ENCODE results near the gene TKTL1.

TKTL1 gene

DNA sequence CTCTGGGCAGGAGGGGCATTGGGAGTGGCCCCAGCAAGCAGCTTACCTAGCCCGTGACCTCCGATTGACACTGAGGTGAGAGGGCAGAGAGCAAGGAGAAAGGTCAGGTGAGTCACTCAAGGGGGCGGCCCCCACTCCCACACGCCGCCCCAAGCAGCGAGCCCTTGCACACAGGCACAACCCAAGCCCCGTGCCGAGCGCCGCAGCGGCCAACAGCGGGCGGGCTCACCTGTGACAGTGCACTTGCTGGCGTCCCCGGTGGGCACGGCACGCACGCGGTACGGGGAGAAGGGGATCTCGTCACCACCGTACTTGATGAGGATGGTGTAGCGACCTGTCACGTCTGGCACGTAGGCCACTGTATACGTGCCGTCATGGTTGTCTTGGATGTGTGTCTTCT is 61.6 kb downstream of the TKTL1 start:
- TF ChIP-seq, protein P1, sequence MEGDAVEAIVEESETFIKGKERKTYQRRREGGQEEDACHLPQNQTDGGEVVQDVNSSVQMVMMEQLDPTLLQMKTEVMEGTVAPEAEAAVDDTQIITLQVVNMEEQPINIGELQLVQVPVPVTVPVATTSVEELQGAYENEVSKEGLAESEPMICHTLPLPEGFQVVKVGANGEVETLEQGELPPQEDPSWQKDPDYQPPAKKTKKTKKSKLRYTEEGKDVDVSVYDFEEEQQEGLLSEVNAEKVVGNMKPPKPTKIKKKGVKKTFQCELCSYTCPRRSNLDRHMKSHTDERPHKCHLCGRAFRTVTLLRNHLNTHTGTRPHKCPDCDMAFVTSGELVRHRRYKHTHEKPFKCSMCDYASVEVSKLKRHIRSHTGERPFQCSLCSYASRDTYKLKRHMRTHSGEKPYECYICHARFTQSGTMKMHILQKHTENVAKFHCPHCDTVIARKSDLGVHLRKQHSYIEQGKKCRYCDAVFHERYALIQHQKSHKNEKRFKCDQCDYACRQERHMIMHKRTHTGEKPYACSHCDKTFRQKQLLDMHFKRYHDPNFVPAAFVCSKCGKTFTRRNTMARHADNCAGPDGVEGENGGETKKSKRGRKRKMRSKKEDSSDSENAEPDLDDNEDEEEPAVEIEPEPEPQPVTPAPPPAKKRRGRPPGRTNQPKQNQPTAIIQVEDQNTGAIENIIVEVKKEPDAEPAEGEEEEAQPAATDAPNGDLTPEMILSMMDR (conservative IDR thresholded peaks at IDR 0.05): no peak
- H3K27ac ChIP-seq: no peak overlapping the region

- H3K27ac ChIP-seq: no peak overlapping the region
- TF ChIP-seq, protein P1 (conservative IDR thresholded peaks at IDR 0.05): no peak
Observed at GRCh38 chrX:154358011-154358410, 62.4 kb downstream of the TKTL1 start.

DNA sequence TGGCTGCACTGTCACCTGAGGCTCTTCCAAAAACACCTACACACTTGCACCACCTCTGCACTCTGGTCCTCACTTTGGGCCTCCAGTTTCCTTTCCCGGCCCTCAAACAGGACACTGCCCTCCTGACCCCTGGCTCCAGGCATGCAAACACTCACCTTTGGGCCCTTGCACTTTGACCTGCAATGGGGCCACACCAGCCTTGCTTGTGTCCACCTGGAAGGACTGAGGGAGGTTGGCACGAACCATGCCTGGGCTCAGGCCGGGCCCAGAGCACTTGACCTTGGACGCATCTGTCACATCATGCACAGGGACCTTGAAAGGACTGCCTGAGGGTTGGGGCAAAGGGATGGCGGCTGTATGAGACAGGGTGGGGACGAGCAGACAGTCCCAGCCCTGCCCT is 63.2 kb downstream of the TKTL1 start:
- TF ChIP-seq, protein P1 (conservative IDR thresholded peaks at IDR 0.05): no peak
- no peak overlapping the region for H3K27ac ChIP-seq

GRCh38 chrX:154359362-154360154 is 64.0 kb downstream of the TKTL1 start:
- no peak overlapping the region for H3K27ac ChIP-seq

GRCh38 chrX:154360155-154360713 is 64.6 kb downstream of the TKTL1 start:
- no peak overlapping the region for H3K27ac ChIP-seq
- TF ChIP-seq, protein P1 (conservative IDR thresholded peaks at IDR 0.05): no peak

More at GRCh38 chrX:154359362-154360154, 64.0 kb downstream of the TKTL1 start:
- TF ChIP-seq, protein P1 (conservative IDR thresholded peaks at IDR 0.05): no peak

DNA sequence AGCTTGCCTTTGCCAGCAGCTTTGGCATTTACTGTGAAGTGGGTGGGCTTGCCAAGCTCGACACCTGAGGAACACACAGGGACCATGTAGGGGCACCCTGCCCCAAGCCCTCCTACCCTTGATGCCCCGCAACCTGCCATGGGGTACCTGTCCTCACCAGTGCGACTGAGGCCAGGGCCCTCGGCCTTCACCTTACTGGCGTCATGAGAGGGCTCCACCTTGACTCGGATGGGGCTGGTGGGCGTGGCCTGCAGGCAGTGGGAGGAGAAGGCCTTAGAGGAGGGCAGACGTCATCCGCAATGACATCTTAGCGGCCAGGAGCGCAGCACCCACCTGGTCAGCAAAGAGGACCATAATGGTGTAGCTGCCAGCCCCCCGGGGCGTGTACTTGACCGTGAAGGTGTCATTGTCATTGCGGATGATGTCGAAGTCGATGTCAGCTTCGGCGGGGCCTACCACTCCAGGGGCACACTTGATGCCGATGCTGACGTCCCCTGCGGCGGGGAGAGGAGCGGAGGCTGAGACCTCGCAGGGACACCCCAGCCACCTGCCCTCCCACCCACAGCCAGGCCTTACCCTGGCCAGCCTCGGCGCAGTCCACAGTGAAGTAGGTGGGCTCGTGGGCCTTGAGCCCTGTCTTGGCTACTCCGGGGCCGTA is 66.6 kb downstream of the TKTL1 start:
- TF ChIP-seq, protein P1 (conservative IDR thresholded peaks at IDR 0.05): no peak
- no peak overlapping the region for H3K27ac ChIP-seq

- TF ChIP-seq, protein P1 (conservative IDR thresholded peaks at IDR 0.05): no peak
- H3K27ac ChIP-seq: no peak overlapping the region
Observed at GRCh38 chrX:154363706-154364439, 68.3 kb downstream of the TKTL1 start.

All from VCaP (cell line).